ENCODE results near the gene FHOD3. TPM values are rescaled to one million over a fixed set of nuclear protein-coding genes. Genes with fewer than 3 reads are reported as not detected.

The FHOD3 gene
- total and polyA plus RNA-seq, 2 experiments from 2014 or later = 2.7 to 8.7 TPM

- Histone ChIP-seq H3K27me3 (ENCODE audit: insufficient read depth) (no peaks in the 10 kb centered on the region), H3K4me2 (no peak overlapping the region), H3K9me2 (ENCODE audit: insufficient read depth) (peaks cover 11% of the 10 kb centered on the region), H3K36me3 (ENCODE audit: insufficient read depth) (no peaks in the 10 kb centered on the region), H3K4me1 (ENCODE audit: insufficient read depth) (no peaks in the 10 kb centered on the region), H3K27ac (ENCODE audit: low read depth) (no peak overlapping the region), H3K79me2 (replicated peaks; ENCODE audit: insufficient read depth) (no peaks in the 10 kb centered on the region), H3K4me3 (no peak overlapping the region), H3F3A (replicated peaks; ENCODE audit: low read depth) (no peaks in the 10 kb centered on the region), H2AFZ (no peak overlapping the region), H4K20me1 (replicated peaks; ENCODE audit: insufficient read depth) (no peaks in the 10 kb centered on the region)
- no peaks in the 10 kb centered on the region for H3K36me3 Mint-ChIP-seq (ENCODE audit: low read depth)
- ATAC-seq (no peak), DNase-seq (ENCODE audit: low spot score) (no peak)
- no peaks in the 10 kb centered on the region for H3K9me3 Mint-ChIP-seq
- no peak overlapping the region for H3K4me3 Mint-ChIP-seq
- peaks cover 8% of the 10 kb centered on the region for H3K4me1 Mint-ChIP-seq
- TF ChIP-seq ETS1 (IDR thresholded peaks at IDR 0.05) (no peak), ZNF331 (CRISPR knock-in tag; IDR thresholded peaks at IDR 0.05; ENCODE audit: low read depth) (no peak), CTCF (conservative IDR thresholded peaks at IDR 0.05; ENCODE audit: low read depth in 2 of 2) (no peak), POLR2AphosphoS5 (IDR thresholded peaks at IDR 0.05; ENCODE audit: low read depth) (no peak), CREB1 (CRISPR knock-in tag; IDR thresholded peaks at IDR 0.05; ENCODE audit: low read depth) (no peak), EZH2 (IDR thresholded peaks at IDR 0.05; ENCODE audit: low read depth, unreplicated experiment) (no peak), JUNB (IDR thresholded peaks at IDR 0.05; ENCODE audit: unreplicated experiment) (no peak), EZH2phosphoT487 (IDR thresholded peaks at IDR 0.05; ENCODE audit: unreplicated experiment) (no peak), ZNF462 (CRISPR knock-in tag; IDR thresholded peaks at IDR 0.05) (no peak), NANOG (IDR thresholded peaks at IDR 0.05; ENCODE audit: borderline replicate concordance) (no peak), ZNF114 (CRISPR knock-in tag; IDR thresholded peaks at IDR 0.05) (no peak), STAT1 (IDR thresholded peaks at IDR 0.05; ENCODE audit: unreplicated experiment) (no peak)
- TF ChIP-seq, protein P1, sequence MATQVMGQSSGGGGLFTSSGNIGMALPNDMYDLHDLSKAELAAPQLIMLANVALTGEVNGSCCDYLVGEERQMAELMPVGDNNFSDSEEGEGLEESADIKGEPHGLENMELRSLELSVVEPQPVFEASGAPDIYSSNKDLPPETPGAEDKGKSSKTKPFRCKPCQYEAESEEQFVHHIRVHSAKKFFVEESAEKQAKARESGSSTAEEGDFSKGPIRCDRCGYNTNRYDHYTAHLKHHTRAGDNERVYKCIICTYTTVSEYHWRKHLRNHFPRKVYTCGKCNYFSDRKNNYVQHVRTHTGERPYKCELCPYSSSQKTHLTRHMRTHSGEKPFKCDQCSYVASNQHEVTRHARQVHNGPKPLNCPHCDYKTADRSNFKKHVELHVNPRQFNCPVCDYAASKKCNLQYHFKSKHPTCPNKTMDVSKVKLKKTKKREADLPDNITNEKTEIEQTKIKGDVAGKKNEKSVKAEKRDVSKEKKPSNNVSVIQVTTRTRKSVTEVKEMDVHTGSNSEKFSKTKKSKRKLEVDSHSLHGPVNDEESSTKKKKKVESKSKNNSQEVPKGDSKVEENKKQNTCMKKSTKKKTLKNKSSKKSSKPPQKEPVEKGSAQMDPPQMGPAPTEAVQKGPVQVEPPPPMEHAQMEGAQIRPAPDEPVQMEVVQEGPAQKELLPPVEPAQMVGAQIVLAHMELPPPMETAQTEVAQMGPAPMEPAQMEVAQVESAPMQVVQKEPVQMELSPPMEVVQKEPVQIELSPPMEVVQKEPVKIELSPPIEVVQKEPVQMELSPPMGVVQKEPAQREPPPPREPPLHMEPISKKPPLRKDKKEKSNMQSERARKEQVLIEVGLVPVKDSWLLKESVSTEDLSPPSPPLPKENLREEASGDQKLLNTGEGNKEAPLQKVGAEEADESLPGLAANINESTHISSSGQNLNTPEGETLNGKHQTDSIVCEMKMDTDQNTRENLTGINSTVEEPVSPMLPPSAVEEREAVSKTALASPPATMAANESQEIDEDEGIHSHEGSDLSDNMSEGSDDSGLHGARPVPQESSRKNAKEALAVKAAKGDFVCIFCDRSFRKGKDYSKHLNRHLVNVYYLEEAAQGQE (IDR thresholded peaks at IDR 0.05; ENCODE audit: unreplicated experiment) = no peak
- peaks cover 3% of the 10 kb centered on the region for H3K27me3 Mint-ChIP-seq (ENCODE audit: insufficient read depth, low read depth, poor library complexity)
- no peak overlapping the region for H3K27ac Mint-ChIP-seq
These were observed 232.2 kb downstream of the FHOD3 start for GRCh38 chr18:36529747-36530146.
